ENCODE measurements around the gene ACKR2.
A peak's percentile ranks its signal among the peaks of the same experiment; 100 is the strongest.

ACKR2 gene

GRCh38 chr3:42880601-42881451 lies 71.6 kb downstream of the ACKR2 start (continued):
- TF ChIP-seq ZNF518A (tag by site-specific recombination; conservative IDR thresholded peaks at IDR 0.05; ENCODE audit: low read depth) (peak; percentile 72), PRDM4 (tag by site-specific recombination; IDR thresholded peaks at IDR 0.05) (no peak), KLF9 (tag by site-specific recombination; IDR thresholded peaks at IDR 0.05; ENCODE audit: low read depth) (peak; percentile 72), KLF1 (tag by site-specific recombination; IDR thresholded peaks at IDR 0.05) (peak; percentile 71), ZNF777 (tag by site-specific recombination; IDR thresholded peaks at IDR 0.05; ENCODE audit: borderline replicate concordance) (no peak), ZNF701 (tag by site-specific recombination; IDR thresholded peaks at IDR 0.05) (no peak), TSHZ1 (tag by site-specific recombination; IDR thresholded peaks at IDR 0.05; ENCODE audit: borderline replicate concordance) (no peak), ZNF433 (tag by site-specific recombination; IDR thresholded peaks at IDR 0.05; ENCODE audit: low read depth) (no peak), ZNF660 (tag by site-specific recombination; IDR thresholded peaks at IDR 0.05) (0 out of 2 replicates have a peak, but pooled peaks have one; percentile 42), ZNF148 (tag by site-specific recombination; IDR thresholded peaks at IDR 0.05; ENCODE audit: borderline replicate concordance) (no peak), GLIS2 (tag by site-specific recombination; IDR thresholded peaks at IDR 0.05) (peak; percentile 73), ZNF837 (tag by site-specific recombination; IDR thresholded peaks at IDR 0.05) (no peak), ZNF280C (tag by site-specific recombination; IDR thresholded peaks at IDR 0.05) (no peak), CTCF (tag by site-specific recombination; IDR thresholded peaks at IDR 0.05) (peak; percentile 96), PATZ1 (tag by site-specific recombination; IDR thresholded peaks at IDR 0.05) (peak; percentile 88), EGR2 (tag by site-specific recombination; IDR thresholded peaks at IDR 0.05; ENCODE audit: low read depth) (no peak; the same call in 1 of the 2 replicates), ZNF223 (tag by site-specific recombination; IDR thresholded peaks at IDR 0.05) (no peak)

Data from HEK293 (cell line).